ENCODE results near the gene LRRC47. TPM values are rescaled to one million over a fixed set of nuclear protein-coding genes. Genes with fewer than 3 reads are reported as not detected.

Gene LRRC47
- total RNA-seq: 54.5 TPM
- long read RNA-seq, full-length matches to known transcripts: 123 of 133 reads
- long read RNA-seq, partial matches to known transcripts: 7 of 133 reads
- long read RNA-seq, other reads (novel, unspliced or antisense): 3 of 133 reads

- ATAC-seq: peak; percentile 100
- intact Hi-C loops (cut with DNase I): loop anchor here (2.0 to 10.0 kb wide), 3 partner anchors 49 to 172 kb away; partner anchors contain the start of genes C1orf174 and TPRG1L
Observed at GRCh38 chr1:3796215-3797061, at the start of gene LRRC47. LRRC47 (minus strand) TSS chr1:3796498; CDS start chr1:3796476, 22 bp downstream.

GRCh38 chr1:3842912-3843311 lies 46.6 kb upstream of the LRRC47 start:
- intact Hi-C loops (cut with DNase I): no loop called here
- ATAC-seq: no peak
- no peak for DNase-seq (ENCODE audit: missing footprints)

More at GRCh38 chr1:3796215-3797061, at the start of gene LRRC47:
- peak; percentile 99 for DNase-seq (ENCODE audit: missing footprints)

- intact Hi-C loops (cut with DNase I): no loop called here
- DNase-seq (ENCODE audit: missing footprints) (no peak), ATAC-seq (no peak)
Observed at GRCh38 chr1:3841491-3841890, 45.2 kb upstream of the LRRC47 start.

GRCh38 chr1:3838788-3839187 lies 42.5 kb upstream of the LRRC47 start:
- intact Hi-C loops (cut with DNase I): no loop called here
- DNase-seq (ENCODE audit: missing footprints) (no peak), ATAC-seq (no peak)

- no peak for ATAC-seq
- intact Hi-C loops (cut with DNase I): no loop called here
Observed at GRCh38 chr1:3837685-3838084, 41.4 kb upstream of the LRRC47 start.

GRCh38 chr1:3837200-3837599 lies 40.9 kb upstream of the LRRC47 start:
- intact Hi-C loops (cut with DNase I): no loop called here
- ATAC-seq: no peak
- DNase-seq (ENCODE audit: missing footprints): no peak

More at GRCh38 chr1:3837685-3838084, 41.4 kb upstream of the LRRC47 start:
- no peak for DNase-seq (ENCODE audit: missing footprints)

GRCh38 chr1:3836421-3836820 lies 40.1 kb upstream of the LRRC47 start:
- intact Hi-C loops (cut with DNase I): no loop called here
- DNase-seq (ENCODE audit: missing footprints) (no peak), ATAC-seq (no peak)

GRCh38 chr1:3834701-3835100 lies 38.4 kb upstream of the LRRC47 start:
- intact Hi-C loops (cut with DNase I): no loop called here
- DNase-seq (ENCODE audit: missing footprints) (no peak), ATAC-seq (no peak)

GRCh38 chr1:3831689-3832088 lies 35.4 kb upstream of the LRRC47 start:
- DNase-seq (ENCODE audit: missing footprints) (no peak), ATAC-seq (no peak)
- intact Hi-C loops (cut with DNase I): no loop called here

GRCh38 chr1:3828391-3828790 lies 32.1 kb upstream of the LRRC47 start:
- no peak for ATAC-seq
- intact Hi-C loops (cut with DNase I): no loop called here
- no peak for DNase-seq (ENCODE audit: missing footprints)

GRCh38 chr1:3827813-3828307 lies 31.6 kb upstream of the LRRC47 start:
- intact Hi-C loops (cut with DNase I): no loop called here

GRCh38 chr1:3825356-3825755 lies 29.1 kb upstream of the LRRC47 start:
- DNase-seq (ENCODE audit: missing footprints) (no peak), ATAC-seq (no peak)
- intact Hi-C loops (cut with DNase I): no loop called here

More at GRCh38 chr1:3827813-3828307, 31.6 kb upstream of the LRRC47 start:
- DNase-seq (ENCODE audit: missing footprints): no peak
- no peak for ATAC-seq

GRCh38 chr1:3824650-3825049 lies 28.4 kb upstream of the LRRC47 start:
- DNase-seq (ENCODE audit: missing footprints): no peak
- no peak for ATAC-seq
- intact Hi-C loops (cut with DNase I): no loop called here

GRCh38 chr1:3822421-3822820 lies 26.1 kb upstream of the LRRC47 start:
- DNase-seq (ENCODE audit: missing footprints) (no peak), ATAC-seq (no peak)
- intact Hi-C loops (cut with DNase I): no loop called here

GRCh38 chr1:3821908-3822307 lies 25.6 kb upstream of the LRRC47 start:
- no peak for ATAC-seq
- DNase-seq (ENCODE audit: missing footprints): no peak
- intact Hi-C loops (cut with DNase I): no loop called here

GRCh38 chr1:3821447-3821846 lies 25.1 kb upstream of the LRRC47 start:
- DNase-seq (ENCODE audit: missing footprints) (no peak), ATAC-seq (no peak)
- intact Hi-C loops (cut with DNase I): no loop called here

GRCh38 chr1:3821004-3821403 lies 24.7 kb upstream of the LRRC47 start:
- DNase-seq (ENCODE audit: missing footprints): no peak
- intact Hi-C loops (cut with DNase I): no loop called here
- no peak for ATAC-seq

GRCh38 chr1:3820316-3820715 lies 24.0 kb upstream of the LRRC47 start:
- intact Hi-C loops (cut with DNase I): no loop called here
- ATAC-seq (no peak), DNase-seq (ENCODE audit: missing footprints) (no peak)

GRCh38 chr1:3819771-3820200 lies 23.5 kb upstream of the LRRC47 start:
- intact Hi-C loops (cut with DNase I): no loop called here
- ATAC-seq (no peak), DNase-seq (ENCODE audit: missing footprints) (no peak)

Measured in Right ventricle myocardium inferior (tissue), 1 donor.